HG03520 (cell line): ENCODE data around the gene WARS2.
"Not testable (repeated sequence)": the region's sequence is repeated elsewhere in the genome, so short reads cannot be mapped to it uniquely, and the experiment has no call there.

ENCODE experiments used
- ATAC-seq: cut with Tn5 transposase; IDR thresholded peaks from one replicate; pipeline ENCODE4 v1.9.1; 2021; ENCODE audit warnings: mild to moderate bottlenecking, moderate library complexity; ENCODE audit not compliant: unreplicated experiment

WARS2 gene

DNA sequence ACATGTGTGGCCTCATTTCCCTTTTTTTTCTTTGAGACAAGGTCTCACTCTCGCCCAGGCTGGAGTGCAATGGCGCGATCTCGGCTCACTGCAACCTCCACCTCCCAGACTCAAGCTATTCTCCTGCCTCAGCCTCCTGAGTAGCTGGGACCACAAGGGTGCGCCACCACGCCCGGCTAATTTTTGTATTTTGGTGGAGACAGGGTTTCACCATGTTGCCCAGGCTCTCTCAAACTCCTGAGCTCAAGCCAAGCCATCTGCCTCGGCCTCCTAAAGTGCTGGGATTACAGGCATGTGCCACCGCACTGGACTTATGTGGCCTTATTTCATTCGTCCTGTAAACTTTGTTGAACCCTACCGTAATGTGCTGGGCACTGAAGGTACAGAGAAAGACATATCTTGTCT is 569 bp upstream of the WARS2 start:
- no peak for ATAC-seq

DNA sequence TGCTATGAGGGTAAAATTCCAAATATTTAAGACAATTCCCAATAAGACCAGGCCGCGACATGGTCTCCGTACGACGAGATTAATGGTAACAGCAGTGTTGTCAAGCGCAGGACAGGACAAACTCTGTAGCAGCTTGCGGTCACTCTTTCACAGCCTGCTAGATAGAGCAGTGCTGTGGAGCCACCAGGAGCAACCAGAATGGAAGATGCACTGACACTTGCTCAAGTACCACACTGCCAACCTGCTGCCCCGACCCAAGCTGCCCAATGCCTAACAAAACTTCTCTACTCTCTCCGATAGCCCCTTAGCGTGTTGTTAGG is 636 bp downstream of the WARS2 start:
- peak; percentile 14 for ATAC-seq

- ATAC-seq: peak; percentile 44
Observed at GRCh38 chr1:119139403-119139802, 1.1 kb downstream of the WARS2 start.

GRCh38 chr1:119136401-119136800 is 4.1 kb downstream of the WARS2 start:
- ATAC-seq: no peak

- no peak for ATAC-seq
Observed at GRCh38 chr1:119133987-119134386, 6.5 kb downstream of the WARS2 start.

DNA sequence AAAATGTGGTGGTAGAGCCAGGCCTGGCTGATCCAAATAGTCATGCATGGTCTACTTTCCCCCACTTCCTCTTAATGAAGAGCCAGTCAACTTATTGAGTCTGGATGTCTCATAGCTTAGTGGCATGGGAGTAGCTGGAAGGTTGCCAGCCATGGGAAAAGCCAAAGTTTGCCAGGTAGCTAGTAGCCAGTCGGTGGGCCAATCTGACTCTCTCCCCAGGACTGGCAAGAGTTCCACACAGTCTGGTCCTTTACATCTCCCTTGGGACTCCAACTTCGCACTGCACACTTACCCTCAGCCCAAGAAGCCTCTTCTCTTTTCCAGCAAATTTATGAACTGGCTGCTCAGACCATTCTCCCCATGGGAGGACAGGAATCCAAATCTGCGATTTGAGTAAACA is 8.3 kb downstream of the WARS2 start:
- ATAC-seq: no peak

DNA sequence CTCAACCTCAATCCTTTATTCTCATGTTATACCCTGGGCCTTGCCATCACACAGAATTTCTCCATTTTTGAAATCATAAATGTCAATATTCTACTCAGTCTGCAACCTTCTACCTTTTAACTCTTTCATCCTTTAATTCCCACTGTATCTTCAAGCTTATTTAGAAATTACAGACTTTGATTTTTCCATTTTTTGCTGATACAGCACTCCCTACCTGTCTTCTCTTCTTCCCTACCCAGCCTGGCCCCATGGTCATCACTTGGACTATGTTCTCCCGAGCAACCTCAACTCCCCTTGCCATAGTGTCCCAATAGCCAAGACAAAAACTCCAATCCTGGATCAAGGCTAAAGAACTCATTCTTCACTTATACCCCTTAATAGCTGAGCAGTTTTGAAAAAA is 14.6 kb downstream of the WARS2 start:
- no peak for ATAC-seq

GRCh38 chr1:119124764-119125163 is 15.7 kb downstream of the WARS2 start:
- no peak for ATAC-seq

GRCh38 chr1:119121872-119122271 is 18.6 kb downstream of the WARS2 start:
- ATAC-seq: not testable (repeated sequence)

DNA sequence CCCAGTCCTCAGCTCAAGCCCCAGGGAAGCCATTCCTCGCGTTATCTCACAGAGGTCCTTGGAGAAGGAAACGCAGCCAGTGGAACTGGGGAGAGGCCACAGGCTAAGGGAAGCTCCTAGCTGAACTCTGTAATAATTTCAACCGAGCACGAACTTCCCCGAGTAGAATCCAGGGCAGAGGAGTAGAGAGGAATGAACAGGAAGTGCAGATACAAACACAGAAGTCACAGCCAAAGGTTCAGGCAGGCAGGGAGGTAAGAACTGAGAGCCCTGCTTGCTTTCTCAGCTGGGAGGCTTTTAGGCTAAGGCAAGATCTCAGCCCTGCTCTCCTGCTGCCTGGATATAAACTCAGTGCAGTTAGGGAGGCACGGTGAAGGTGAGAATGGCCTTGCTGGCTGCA is 23.7 kb downstream of the WARS2 start:
- no peak for ATAC-seq

- no peak for ATAC-seq
Observed at GRCh38 chr1:119115736-119116135, 24.7 kb downstream of the WARS2 start.

- no peak for ATAC-seq
Observed at GRCh38 chr1:119115311-119115710, 25.1 kb downstream of the WARS2 start.

- no peak for ATAC-seq
Observed at GRCh38 chr1:119114786-119115185, 25.7 kb downstream of the WARS2 start.

DNA sequence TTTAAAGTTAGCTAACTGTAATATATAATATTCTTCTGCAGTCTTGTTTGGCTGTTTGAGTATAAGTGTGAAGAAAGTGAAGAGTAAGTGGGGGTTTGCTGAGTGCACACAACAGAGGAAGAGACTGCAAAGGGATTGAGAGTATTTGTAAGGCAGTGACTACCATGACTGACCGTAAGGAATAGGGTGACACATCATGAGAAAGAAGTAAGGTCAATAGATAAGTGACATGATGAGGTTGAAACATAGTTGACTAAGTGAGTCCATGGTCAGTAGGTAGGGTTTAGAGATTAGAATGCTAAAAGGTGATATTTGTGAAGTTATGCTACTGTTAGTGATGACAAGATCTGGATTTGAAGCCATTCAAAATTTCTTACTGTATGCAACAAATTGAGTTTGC is 27.7 kb downstream of the WARS2 start:
- ATAC-seq: no peak

DNA sequence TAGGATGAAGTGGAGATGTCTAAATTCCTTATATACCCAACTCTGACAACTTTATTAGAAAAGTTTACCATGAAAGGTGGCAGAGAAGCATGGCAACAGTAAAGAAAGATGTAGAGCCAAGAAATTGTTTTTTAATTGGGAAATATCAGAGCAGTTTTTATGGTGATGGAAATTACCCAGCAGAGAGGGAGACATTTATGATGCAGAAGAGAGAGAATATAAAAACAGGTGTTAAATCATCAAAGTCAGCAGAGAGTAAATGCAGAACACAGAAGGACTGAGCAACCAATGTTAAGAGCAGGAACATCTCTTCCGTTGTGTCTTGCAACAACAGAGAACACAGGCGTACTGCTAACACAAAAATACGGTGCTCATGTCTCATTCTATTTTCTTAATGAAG is 28.2 kb downstream of the WARS2 start:
- ATAC-seq: no peak

GRCh38 chr1:119108988-119109387 is 31.5 kb downstream of the WARS2 start:
- ATAC-seq: no peak

- ATAC-seq: no peak
Observed at GRCh38 chr1:119103764-119104163, 36.7 kb downstream of the WARS2 start.

GRCh38 chr1:119102051-119102450 is 38.4 kb downstream of the WARS2 start:
- no peak for ATAC-seq

GRCh38 chr1:119101563-119101962 is 38.9 kb downstream of the WARS2 start:
- no peak for ATAC-seq

DNA sequence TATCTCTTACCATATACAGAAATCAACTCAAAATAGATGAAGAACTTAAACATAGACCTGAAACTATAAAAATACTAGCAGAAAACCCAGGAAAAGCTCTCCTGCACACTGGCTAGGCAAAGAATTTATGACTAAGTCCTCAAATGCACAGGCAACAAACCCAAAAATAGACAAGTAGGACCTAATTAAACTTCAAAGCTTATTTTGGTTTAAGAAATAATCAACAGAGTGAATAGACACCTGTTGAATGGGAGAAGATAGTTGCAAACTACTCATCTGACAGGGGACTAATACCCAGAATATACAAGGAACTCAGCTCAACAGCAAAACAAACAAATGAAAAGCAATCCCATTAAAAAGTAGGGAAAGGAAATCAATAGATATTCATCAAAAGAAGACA is 40.7 kb downstream of the WARS2 start:
- ATAC-seq: no peak

GRCh38 chr1:119097380-119097779 is 43.1 kb downstream of the WARS2 start:
- ATAC-seq: no peak

DNA sequence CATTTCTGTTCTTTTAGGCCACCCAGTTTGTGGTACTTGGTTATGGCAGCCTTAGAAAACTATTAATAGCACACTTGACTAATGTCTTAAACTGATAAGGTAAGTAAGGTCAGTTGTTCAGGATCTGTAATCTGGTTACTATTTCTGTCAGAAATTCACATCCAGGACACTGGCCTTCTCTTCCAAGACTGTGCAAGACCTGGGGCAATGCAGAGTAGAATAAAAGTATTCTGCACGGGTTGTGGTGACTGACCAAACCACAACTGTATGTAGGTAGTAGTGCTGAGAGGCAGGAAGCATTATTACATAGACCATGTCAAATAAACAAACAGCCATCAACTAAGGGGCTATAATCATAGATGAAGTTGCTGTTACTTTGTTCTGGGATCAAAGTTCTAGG is 46.7 kb downstream of the WARS2 start:
- no peak for ATAC-seq

- ATAC-seq: no peak
Observed at GRCh38 chr1:119091618-119092017, 48.8 kb downstream of the WARS2 start.

DNA sequence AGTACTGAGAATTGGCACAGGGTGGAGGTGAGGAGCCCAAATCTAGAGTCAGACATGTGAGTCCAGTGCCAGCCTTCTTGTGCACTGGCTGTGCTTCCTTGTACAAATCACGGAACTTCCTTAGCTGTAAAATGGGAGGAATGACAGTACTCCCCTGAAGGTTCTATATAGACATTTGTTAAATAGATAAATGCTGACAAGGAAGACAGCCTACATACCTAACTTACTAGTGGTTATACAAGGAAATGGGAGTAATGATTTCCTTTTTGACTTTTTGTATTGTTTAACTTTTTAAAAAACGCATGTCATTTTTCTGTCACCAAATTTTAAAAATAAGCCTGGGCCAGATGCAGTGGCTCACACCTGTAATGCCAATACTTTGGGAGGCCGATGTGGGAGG is 50.2 kb downstream of the WARS2 start:
- ATAC-seq: no peak
